ENCODE results near the gene RNF144A.
"Not testable (repeated sequence)": the region's sequence is repeated elsewhere in the genome, so short reads cannot be mapped to it uniquely, and the experiment has no call there.

RNF144A gene

DNA sequence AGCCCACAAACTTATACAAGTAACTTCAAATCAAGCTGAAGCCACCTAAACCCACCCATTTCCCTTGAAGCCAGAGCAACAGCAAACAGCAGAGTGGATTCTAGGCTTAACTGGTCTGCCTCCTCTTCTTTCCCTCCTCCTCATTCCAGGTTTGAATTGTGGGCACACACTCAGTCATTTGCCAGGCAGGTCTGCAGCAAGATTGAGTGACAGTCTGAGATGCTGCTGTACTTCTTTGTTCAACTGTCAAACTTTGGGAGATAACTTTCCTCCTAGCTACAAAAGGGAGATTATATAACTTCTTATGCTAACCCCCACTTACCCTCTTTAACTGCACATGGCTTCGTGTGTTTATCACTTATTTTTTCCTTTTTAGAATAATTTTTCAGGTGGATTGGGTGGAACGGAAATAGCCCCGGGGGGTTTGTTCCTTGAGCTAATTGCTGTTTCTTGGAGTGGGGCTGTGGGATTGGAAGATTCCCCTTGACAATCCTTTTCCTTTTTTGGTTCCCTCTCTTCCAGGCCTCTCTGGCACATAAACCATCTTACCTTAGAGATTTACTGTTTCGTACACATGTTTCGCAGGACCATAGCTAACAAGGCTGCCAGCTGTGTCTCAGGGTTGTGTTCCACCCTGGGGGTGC lies 55.0 kb downstream of the RNF144A start:
- no peak for DNase-seq (ENCODE audit: low spot score)

DNA sequence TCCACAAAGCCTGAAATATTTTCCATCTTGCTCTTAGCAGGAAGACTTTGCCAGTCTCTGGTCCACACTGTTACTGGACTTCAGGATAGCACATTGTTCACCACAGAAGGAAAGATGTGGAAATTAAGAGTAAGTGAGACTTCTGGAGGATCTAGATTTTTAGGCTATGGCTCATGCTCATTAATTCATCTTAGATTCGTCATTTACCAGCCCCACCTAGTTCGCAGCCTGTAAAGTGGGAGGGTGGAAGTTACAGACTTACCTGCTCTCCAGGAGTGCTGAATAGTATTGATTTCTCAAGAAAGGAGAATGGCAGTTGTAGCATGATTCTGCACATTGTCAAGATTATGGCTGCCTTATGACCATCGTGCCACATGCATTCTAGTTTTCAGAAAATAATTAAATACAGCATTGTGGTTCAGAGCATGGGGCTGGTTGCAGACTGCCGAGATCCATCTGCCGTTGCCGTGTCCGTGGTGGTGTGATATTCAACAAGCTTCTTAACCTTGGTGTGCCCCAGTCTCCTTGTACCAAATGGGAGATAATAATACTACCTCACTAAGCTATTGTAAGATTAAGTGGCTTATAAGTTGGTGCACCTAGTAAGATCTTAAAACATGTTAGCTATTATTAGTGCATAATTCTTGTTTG lies 56.8 kb downstream of the RNF144A start:
- no peak for DNase-seq (ENCODE audit: low spot score)

DNA sequence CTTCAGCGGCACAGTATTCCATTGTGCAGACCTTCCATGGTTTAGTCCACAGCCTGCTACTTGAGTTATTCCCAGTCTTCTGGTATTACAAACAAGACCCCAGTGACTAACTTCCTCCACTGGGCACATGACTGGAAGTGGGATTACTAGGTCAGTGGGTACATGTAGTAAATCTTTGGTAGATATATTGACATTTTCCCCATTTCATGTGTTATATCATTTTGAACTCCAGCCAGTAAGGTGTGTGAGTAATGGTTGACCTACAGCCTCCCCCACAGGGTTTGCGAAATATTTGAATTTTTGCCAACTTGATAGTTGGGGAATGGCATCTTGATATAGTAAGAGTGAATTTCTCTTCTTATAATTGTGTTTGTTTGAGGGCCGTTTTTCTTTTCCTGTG lies 58.8 kb downstream of the RNF144A start:
- peak; percentile 45 for DNase-seq (ENCODE audit: low spot score)

DNA sequence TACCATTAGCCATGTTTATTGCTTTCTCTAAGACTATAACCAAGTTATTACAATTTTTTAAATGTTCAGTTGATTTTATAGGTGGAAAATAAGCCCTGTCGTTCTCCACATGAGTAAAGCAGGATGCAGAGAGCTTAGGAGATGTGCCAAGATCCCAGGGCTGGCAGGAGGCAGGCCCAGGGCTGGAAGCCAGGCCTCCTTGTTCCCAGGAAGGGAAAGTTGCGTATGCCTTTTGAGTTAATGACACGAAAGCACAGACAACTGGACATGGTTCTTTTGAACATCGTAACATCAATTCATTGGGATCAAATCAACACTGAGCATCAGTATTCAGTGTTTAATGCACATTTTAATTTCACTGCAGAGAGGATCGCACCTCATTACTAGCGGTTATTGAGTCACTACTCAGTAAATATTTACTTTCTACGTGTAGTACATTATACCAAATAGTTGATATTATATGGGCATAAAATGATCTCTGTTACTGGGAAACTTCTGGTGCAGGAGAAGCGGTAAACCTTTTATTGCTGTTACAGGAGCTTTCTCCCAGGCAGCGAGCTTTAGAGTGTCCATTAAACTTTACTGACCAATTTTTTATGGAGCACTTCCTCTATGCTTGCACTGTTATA lies 60.0 kb downstream of the RNF144A start:
- no peak for DNase-seq (ENCODE audit: low spot score)

DNA sequence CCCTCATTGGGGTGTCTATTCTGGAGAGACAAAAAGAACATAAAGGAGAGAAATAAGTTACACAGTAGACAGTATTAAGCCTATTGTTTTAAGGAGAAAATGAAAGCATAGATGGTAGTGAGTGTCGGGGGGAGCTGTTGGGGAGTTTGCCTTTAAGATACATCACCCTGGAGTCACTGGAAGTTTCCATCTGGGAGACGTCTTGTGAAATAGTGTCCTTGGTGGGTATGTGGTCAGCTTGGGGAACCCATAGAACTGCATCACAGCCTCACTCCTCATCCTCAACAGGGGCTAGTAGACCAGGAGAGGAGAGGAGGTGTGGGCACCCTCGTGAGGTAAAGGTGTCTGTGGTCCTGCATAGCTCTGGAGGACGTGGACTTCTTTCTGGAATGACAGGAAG lies 60.6 kb downstream of the RNF144A start:
- no peak for DNase-seq (ENCODE audit: low spot score)

DNA sequence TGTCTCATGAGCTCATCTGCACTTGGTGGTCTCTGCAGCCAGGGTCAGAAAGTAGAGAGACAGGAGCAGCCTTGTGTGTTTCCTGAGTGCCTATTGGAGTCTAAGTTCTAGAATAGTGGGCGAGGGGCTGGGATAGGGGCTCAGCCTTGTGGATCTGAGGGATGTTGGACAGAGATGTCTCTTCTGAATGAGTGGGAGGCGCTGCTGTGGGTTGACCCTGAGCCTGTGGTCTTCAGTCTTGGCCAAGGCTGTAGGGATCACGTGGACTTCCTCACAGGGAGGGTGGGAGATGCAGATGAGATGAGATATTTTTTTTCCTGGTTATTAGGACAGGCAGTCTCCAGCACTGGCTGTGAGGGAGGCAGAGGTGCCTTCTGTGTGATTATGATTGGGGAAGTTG lies 61.8 kb downstream of the RNF144A start:
- no peak for DNase-seq (ENCODE audit: low spot score)

DNA sequence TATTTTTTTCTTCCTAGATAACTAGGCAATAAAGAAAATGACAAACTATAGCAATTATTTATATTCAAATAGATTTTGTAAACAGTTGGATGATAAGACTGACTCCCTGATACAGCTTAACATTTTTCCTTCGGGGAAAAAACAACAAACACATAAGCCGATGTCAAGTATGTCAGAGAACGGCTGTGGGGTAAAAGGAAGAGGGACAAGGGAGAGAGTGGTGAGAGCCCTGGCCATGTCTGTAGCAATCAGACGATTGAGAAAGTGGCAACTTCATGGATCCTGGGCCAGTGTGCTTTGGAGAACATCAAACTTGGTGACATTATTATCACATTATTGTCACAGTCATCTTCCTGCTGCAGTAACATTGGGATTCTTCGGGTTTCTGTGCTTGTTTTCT lies 65.2 kb downstream of the RNF144A start:
- DNase-seq (ENCODE audit: low spot score): no peak

DNA sequence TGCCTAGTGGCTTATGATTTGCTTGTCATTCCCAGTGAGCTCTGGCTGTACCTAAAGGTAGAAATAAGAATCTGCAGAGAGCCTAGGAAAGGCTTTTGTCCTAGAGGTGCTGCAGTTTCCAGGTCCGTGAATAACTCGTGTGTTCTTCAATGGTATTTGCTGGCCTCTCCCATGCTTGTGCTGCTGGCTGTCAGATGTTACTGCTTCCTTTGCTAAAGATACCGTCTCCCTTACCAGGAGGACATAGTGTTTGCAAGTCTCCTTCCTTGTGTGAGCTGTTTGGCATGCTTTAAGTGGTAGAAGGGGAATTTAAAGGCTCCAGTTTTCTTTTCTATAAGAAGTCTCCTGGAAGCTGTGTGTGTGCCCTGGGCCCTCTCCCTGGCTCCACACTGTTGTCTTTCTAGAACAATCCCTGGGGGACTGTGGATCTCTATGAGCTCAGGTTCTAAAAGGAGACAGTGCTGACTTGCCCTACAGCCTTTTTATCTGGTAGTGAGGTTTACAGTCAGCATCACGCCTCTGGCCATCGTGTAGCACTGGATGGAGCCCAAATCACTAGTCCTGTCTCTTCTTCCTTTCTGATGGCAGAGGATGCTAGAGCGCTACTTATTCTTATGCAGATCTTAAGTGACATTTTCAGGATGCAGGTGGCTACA lies 65.8 kb downstream of the RNF144A start:
- DNase-seq (ENCODE audit: low spot score): no peak

DNA sequence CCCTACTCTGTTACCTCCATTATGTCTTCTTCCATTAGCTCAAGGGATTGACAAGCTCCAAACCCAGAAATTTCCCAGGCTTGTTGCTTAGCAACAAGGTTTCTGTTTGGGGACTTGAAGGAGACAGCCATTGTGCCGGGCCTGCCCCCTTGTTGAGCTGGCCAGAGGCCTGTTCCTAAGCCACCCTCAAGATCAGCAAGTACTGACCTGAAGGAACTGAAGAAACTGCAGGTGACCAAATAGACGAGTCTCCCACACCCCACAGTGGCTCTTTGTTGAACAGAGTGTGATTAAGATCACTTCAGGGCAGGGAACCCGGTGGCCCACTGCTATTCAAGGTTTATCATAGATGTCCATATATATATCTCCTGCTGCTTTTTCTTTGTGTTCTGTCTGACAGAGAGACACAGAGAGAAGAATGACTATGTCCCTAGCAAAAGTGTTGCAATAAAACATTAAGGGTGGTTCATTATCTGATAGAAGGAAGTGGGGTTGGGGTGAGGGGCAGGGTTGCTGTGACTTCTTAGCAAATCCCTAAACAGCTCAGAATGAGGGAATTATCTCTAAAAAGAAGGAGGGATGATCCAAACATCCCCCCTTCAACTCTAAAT lies 69.2 kb downstream of the RNF144A start:
- no peak for DNase-seq (ENCODE audit: low spot score)

DNA sequence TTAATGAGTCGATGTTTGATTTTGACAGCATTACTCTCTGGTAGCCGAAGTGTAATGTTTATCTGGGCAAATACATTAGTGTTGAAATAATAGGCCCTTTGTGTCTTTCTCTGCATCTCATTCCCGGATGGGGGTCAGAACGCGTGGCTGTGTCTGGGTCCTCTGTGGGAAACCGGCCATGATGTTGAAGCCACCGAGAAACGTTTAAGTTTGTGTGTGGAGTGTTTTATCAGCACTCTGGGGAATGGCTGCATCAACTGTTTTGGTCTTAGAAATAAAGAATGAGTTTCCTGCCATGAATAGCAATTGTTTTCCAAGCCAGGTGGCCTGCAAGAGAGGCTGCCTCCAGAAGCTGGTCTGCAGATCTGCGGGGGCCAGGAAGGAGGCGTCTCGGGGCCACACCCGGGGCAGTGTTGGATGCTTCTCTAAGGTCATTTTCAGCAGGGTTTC lies 69.7 kb downstream of the RNF144A start:
- no peak for DNase-seq (ENCODE audit: low spot score)

DNA sequence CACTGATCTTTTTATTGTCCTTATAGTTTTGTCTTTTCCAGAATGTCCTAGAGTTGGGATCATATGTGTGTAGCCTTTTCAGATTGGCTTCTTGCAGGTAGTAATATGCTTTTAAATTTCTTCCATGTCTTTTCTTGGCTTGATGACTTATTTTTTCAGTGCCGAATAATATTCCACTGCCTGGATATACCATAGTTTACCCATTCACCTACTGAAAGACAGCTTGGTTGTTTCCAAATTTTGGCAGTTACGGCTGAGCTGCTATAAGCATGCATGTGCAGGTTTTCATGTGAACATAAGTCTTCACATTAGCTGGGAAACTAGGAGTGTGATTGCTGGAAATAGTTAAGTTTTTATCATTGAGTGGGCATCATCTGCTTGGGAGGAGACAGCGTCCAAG lies 73.7 kb downstream of the RNF144A start:
- no peak for DNase-seq (ENCODE audit: low spot score)

DNA sequence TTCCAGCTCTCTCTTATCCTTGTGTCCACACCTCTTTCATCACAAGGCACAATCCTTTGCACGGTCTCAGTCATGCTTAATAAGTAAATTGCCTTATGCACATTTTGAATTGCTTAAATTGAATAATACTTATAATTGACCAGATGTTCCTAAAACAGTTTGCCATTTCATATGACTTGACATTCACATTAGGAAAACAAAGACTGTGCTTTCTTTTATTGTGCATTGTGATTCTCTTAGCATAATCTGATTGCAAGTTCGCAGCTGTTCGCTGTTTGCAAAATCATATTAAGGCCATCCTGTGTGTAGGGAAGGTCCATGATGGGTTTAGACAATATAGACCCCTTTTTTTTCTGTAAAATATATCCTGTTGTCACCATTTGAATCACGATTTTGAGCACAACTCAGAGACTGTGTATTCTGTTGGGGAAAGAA lies 75.6 kb downstream of the RNF144A start:
- no peak for DNase-seq (ENCODE audit: low spot score)

DNA sequence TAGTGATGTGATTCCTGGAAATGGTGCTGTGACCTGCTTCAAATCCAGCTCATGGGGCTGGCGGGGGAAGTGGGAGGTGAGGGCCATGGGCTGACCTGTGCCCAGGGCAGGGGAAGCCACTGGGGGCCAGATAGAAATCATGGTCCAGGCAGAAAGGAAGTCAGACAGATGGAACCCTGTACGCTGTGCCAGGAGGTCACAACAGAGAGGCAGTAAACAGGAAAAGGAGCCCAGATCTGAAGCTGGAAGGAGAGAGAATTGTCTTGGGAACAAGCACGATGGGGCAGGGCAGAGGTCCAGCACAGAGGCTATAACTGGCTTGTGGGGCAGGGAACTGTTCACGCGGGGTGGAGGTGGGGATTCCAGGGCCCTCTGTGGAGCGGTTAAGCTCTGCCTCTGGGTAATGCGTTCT lies 76.0 kb downstream of the RNF144A start:
- no peak for DNase-seq (ENCODE audit: low spot score)

DNA sequence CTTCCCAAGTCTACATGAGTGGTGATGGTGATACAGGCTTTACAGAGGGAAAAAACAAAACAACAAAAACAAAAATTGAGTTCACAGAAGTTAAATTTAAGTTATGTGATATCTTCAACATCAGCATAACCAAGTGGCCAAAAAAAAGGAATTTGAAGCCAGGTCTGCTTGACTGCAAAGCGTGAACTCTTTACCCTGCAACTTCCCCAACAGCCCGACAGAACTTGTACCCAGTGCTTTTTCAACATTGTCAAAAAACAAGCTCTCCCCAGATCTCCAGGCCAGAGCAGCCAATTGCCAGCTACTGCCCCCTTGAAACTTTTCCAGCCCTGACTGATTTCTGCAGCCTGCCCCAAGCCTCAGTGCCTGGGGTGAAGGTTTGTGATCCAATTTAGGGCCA lies 76.7 kb downstream of the RNF144A start:
- no peak for DNase-seq (ENCODE audit: low spot score)

DNA sequence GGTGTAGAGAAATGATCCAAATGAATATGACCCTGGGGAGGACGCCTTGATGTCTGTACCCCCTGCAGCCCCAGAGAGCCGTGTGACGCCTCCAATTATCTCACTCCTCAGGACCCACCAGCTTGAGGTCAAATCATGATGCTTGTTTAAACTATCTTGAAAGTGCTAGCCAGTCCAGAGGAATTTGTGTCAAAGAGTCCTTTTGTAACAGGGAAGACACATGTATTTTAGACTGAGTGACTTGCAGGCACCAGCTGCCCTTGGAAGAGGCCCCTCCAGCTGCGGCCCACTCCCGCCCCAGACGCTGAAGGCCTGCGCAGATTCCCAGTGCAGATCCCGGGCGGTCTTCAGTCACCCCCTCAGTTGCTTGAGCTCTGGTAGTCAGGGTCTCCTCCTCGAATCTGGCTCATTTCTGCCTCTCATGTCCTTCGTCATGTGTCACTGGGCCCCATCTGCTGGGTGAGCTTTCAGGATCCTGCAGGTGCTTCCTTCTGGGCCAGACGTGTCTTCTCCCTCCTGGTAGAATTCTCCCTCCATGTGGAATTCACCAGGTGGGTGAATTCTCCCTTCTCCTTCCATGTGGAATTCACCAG lies 77.4 kb downstream of the RNF144A start:
- DNase-seq (ENCODE audit: low spot score): no peak

DNA sequence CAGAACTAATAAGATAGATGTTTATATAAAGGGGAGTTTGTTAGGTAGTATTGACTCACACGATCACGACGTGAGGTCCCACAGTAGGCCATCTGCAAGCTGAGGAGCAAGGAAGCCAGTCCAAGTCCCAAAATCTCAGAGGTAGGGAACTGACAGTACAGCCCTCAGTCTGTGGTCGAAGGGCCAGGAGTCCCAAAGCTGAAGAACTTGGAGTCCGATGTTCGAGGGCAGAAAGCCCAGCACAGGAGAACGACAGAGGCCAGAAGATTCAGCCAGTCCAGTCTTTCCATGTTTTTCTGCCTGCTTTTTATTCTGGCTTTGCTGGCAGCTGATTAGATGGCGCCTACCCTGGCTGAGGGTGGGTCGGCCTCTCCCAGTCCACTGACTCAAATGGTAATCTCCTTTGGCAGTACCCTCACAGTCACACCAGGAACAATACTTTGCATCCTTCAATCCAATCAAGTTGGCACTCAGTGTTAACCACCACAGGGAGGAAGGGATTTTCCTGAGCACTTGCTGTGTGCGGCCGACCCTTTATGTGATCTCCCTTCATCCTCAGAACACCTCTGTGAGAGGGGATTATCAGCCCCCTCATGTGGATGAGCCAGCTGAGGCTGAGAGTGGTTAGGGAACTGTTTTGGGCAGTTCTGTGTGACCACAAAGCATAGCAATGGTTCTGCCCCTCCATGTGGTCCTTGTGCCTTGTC lies 78.3 kb downstream of the RNF144A start:
- no peak for DNase-seq (ENCODE audit: low spot score)

DNA sequence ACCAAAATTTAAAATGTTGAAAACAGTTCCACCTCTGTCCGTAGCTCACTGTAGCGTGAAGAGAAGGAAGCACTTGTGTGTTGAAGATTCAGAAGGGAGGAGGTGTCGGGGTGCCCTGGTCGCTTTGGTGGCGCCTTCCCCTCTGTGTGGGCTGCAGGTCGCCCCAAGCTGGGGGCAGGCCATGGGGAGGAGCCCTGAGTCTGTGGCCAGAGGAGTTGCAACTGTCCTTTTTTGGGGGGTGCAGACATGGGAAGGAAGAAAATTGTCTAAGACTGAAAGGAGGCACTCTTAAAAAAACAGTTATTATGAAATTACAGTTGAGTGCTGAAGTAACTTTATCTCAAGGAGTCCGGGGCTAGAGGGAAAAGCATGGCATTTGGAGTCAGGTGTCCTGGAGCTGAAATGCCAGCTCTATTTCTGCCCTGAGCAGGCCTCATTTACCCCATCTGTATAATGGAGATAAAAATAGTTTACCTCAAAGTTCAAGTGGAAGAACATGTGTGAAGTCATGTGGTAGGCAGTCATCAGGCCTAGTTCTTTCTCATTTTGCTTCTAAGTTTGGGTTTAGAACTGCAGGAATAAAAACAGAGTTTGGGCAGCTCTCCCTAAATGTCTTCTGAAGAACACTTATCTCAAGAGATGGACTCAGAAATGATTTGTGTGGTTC lies 82.1 kb downstream of the RNF144A start:
- DNase-seq (ENCODE audit: low spot score): no peak

DNA sequence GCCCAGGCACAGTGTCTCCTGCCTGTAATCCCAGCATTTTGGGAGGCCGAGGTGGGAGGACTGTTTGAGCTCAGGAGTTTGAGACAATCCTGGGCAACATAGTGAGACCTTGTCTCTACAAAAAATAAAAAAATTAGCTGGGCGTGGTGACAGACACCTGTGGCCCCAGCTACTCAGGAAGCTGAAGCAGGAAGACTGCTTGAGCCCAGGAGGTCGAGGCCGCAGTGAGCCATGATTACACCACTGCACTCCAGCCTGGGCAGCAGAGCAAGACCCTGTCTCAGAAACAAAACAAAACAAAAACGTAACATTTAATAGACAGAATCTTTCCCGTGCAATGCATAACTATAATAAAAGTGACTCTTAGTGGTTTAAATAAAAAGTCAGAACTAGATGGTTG lies 84.2 kb downstream of the RNF144A start:
- not testable (repeated sequence) for DNase-seq (ENCODE audit: low spot score)

DNA sequence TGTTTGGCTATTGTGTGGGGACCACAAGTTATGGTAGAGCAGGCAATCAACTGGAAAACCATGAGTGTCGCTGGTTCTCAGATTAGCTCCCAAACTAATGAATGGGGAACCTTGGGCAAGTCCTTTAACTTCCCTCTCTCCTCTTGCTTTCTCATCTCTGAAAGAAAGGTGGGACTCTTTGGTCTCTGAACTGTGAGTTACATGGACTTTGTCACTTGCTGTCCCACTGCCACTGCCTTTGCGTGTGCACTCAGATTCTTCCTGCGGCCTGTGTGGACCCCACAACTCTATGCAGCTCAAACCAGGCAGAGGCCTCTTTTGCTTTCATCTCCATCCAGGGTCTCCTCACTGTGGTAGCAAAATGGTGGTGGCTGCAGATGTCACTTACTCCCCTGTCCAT lies 86.7 kb downstream of the RNF144A start:
- DNase-seq (ENCODE audit: low spot score): no peak

DNA sequence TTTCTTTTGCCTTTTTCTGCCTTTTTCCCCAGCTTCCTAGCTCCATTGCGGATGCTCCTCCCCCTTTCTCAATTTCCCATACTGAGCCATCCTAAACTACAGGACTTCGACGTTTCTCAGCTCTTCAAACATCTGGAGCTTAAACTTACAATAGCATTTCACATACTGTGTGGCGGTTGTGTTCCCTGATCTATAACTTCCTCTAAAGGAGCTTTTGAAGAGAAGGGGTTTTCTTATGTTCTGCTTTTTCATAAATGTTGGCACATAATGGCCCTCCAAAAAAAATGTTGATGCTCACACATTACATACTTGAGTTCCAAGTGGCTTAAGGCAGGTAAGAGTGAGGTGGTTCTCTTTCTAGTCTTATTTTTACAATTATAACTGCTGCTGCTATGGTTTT lies 87.4 kb downstream of the RNF144A start:
- DNase-seq (ENCODE audit: low spot score): no peak

DNA sequence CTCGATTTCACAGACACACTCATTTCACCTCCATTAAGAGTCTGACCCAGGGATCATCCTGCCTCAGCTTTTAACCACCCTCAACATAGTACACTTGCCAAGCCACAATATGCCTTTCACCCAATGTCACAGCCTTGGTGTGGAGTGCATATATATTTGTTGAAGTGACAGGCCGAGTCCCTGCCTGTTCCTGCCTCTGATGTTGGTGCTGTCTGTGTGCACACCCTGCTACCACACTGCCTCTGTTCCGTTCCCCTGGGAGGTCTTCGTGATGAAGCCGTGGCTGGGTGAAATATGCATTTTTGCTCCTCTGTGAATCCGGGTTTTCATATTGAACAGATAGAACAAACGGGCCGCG lies 90.3 kb downstream of the RNF144A start:
- no peak for DNase-seq (ENCODE audit: low spot score)

Data from kidney capillary endothelial cell (primary cell).